OCI-LY1 (cell line): ENCODE results near the gene PKNOX1.
A peak's percentile ranks its signal among the peaks of the same experiment; 100 is the strongest.

Experiments
- H2AFZ ChIP-seq: fragments of 200-600 bp; sonication (generic), shearing (Covaris generic); 2 replicates; pipeline ENCODE4 v1.6.0; 2014; ENCODE audit warnings: antibody characterized with exemption, mild to moderate bottlenecking, low read length
- H3F3A ChIP-seq: fragments of 200-600 bp; sonication (generic), shearing (Covaris generic); 2 replicates; pipeline ENCODE4 v1.6.0; 2014; ENCODE audit warnings: mild to moderate bottlenecking, antibody characterized with exemption, low read length, moderate library complexity; ENCODE audit not compliant: insufficient read depth
- H3K27ac ChIP-seq: fragments of 200-600 bp; sonication (generic); 2 replicates; pipeline ENCODE4 v1.5.1; 2014; ENCODE audit warnings: low read length, mixed run types, mild to moderate bottlenecking, low read depth; ENCODE audit not compliant: poor library complexity, severe bottlenecking
- H3K27me3 ChIP-seq: fragments of 200-600 bp; sonication (generic); 2 replicates; pipeline ENCODE4 v1.6.0; 2014; ENCODE audit warnings: antibody characterized with exemption, mild to moderate bottlenecking, low read length, moderate library complexity; ENCODE audit not compliant: insufficient read depth
- H3K36me3 ChIP-seq: fragments of 200-600 bp; sonication (generic); 2 replicates; pipeline ENCODE4 v1.6.1; 2014; ENCODE audit warnings: mild to moderate bottlenecking, antibody characterized with exemption, low read length, moderate library complexity, mixed read lengths; ENCODE audit not compliant: insufficient read depth
- H3K4me1 ChIP-seq: fragments of 200-600 bp; sonication (generic); 2 replicates; pipeline ENCODE4 v1.5.1; 2014; ENCODE audit warnings: mild to moderate bottlenecking, low read length, moderate library complexity; ENCODE audit not compliant: insufficient read depth, severe bottlenecking
- H3K4me2 ChIP-seq: fragments of 200-600 bp; sonication (generic), shearing (Covaris generic); 2 replicates; pipeline ENCODE4 v1.6.1; 2014; ENCODE audit warnings: low read length
- H3K4me3 ChIP-seq: fragments of 200-600 bp; sonication (generic); 2 replicates; pipeline ENCODE4 v1.5.1; 2014; ENCODE audit warnings: low read length, low read depth, mild to moderate bottlenecking, mixed read lengths; ENCODE audit not compliant: poor library complexity, severe bottlenecking
- H3K79me2 ChIP-seq: fragments of 200-600 bp; shearing (Covaris generic); 2 replicates; pipeline ENCODE4 v1.6.1; 2016; ENCODE audit warnings: mixed run types, low read length, mixed read lengths; ENCODE audit not compliant: insufficient read depth
- H3K9ac ChIP-seq: fragments of 200-600 bp; sonication (generic), shearing (Covaris generic); 2 replicates; pipeline ENCODE4 v1.6.1; 2014; ENCODE audit warnings: mild to moderate bottlenecking, low read length, mixed read lengths
- H3K9me2 ChIP-seq: fragments of 200-600 bp; sonication (generic), shearing (Covaris generic); 2 replicates; pipeline ENCODE4 v1.6.1; 2014; ENCODE audit warnings: low read depth, mild to moderate bottlenecking, low read length, mixed read lengths
- H3K9me3 ChIP-seq: fragments of 200-600 bp; shearing (Covaris generic); 2 replicates; pipeline ENCODE4 v1.6.1; 2014; ENCODE audit warnings: low read length, mixed read lengths
- H4K20me1 ChIP-seq: fragments of 200-600 bp; sonication (generic), shearing (Covaris generic); 2 replicates; pipeline ENCODE4 v1.6.0; 2016; ENCODE audit warnings: mild to moderate bottlenecking, low read length; ENCODE audit not compliant: insufficient read depth
- EZH2 ChIP-seq: fragments of 200-600 bp; sonication (generic), shearing (Covaris generic); IDR thresholded peaks from 2 replicates; pipeline ENCODE4 v1.8.0; 2017; ENCODE audit warnings: borderline replicate concordance, mixed run types, mild to moderate bottlenecking, antibody characterized with exemption, low read length, moderate library complexity, mixed read lengths
- TF ChIP-seq, protein P1 (sequence below): fragments of 200-600 bp; sonication (generic), shearing (Covaris generic); IDR thresholded peaks from 2 replicates; pipeline ENCODE4 v1.5.1; 2017; ENCODE audit warnings: mild to moderate bottlenecking, antibody characterized with exemption, low read length, moderate library complexity, mixed read lengths

Gene PKNOX1

DNA sequence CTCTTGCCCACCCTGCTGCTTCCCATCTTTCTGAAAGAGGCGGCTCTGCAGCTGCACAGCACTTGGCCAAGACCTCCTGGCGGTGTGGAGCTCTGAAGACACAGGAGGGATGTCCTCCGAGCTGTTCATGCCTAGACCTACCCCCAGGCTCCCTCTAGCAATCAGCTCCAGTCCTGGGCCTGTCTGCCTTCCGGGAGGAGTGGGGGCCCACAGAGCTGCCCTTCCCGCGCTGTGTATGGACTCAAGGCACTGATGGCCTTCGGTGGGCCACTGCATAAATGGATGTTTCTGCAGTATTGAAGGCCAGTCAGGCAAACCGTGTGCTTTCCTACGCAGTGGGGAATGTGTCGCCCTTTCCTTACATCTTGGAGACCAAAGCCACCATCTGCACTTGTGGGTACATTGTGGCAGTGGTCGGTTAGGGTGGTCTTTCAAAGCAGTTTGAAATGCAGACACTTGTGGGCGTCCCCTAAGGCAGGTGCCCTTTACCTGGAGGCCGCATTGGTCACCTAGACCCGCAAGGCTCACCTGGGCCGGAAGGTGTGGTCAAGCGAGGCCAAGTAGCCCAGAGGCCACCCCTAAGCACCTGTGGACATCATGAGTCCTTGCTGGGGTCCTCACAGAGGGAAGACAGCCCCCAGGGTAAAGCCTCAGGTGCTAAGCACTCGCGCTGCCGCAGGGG is 912 bp upstream of the PKNOX1 start:
- H3K9ac ChIP-seq, result peak overlapping the region; percentile 75
- H3K9me2 ChIP-seq, result no peaks in the 10 kb centered on the region
- no peaks in the 10 kb centered on the region for H3K27me3 ChIP-seq
- TF ChIP-seq, protein P1, sequence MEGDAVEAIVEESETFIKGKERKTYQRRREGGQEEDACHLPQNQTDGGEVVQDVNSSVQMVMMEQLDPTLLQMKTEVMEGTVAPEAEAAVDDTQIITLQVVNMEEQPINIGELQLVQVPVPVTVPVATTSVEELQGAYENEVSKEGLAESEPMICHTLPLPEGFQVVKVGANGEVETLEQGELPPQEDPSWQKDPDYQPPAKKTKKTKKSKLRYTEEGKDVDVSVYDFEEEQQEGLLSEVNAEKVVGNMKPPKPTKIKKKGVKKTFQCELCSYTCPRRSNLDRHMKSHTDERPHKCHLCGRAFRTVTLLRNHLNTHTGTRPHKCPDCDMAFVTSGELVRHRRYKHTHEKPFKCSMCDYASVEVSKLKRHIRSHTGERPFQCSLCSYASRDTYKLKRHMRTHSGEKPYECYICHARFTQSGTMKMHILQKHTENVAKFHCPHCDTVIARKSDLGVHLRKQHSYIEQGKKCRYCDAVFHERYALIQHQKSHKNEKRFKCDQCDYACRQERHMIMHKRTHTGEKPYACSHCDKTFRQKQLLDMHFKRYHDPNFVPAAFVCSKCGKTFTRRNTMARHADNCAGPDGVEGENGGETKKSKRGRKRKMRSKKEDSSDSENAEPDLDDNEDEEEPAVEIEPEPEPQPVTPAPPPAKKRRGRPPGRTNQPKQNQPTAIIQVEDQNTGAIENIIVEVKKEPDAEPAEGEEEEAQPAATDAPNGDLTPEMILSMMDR, result peak; percentile 11; the same call in 1 of the 2 replicates
- no peak for TF ChIP-seq EZH2
- H3K4me2 ChIP-seq, result peak overlapping the region; percentile 90
- H3K4me3 ChIP-seq, result peak overlapping the region; percentile 60
- H3K4me1 ChIP-seq, result peaks cover 33% of the 10 kb centered on the region
- peaks cover 26% of the 10 kb centered on the region for H3K79me2 ChIP-seq
- H3K9me3 ChIP-seq, result no peaks in the 10 kb centered on the region
- no peaks in the 10 kb centered on the region for H4K20me1 ChIP-seq
- H2AFZ ChIP-seq, result peak overlapping the region; percentile 42; the same call in 1 of the 2 replicates
- H3F3A ChIP-seq, result no peaks in the 10 kb centered on the region
- peaks cover 13% of the 10 kb centered on the region; the same call in 1 of the 2 replicates for H3K36me3 ChIP-seq
- H3K27ac ChIP-seq, result peak overlapping the region; percentile 69

DNA sequence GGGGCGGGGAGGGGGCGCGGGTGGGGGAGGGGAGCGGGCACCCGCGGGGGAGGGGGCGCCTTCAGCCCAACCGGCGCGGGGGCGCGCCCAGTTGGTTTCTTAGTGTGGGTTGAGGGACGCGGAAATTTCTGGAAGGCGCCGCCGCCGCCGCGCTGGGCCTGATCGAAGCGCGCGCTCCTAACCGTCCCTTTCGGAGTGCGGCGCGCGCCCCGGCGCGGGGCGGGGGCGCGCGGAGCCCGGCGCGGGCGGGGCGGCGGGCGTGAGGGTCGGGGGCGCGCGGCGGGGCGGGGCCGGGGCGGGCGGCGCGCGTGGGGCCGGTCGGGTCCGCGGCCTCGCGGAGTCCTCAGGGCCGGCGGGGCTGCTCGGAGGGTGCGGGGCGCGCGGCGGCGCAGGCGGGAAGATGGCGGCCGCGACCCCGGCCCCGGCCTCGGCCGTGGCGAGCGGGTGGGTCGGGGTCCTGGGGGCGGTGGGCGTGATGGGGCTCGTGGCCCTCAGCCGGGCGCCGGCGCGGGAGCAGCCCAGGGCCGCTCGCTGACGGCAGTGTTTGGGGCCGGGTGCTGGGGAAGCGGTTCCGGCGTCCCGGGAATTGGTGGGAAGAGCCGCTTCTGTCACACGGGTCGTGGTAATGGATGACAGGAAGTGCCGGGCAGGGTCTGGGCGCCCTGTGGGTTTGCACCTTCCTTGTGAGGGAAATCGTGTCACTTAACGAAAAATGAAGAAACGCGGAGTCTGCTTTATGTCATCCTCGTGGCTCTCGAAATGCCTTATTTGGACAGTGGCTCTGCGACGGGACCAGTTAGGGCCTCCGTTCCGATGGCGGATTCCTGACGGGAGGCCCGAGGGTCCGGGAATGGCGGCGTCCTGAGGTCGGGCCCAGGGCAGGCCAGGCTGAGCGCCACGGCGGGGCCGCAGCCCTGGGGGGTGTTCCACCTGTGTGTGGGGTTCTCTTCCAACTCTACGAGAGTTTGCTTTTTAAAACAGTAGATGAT is 764 bp downstream of the PKNOX1 start:
- no peak for TF ChIP-seq EZH2
- TF ChIP-seq, protein P1, result no peak
- Histone ChIP-seq H4K20me1 (no peaks in the 10 kb centered on the region), H3K4me2 (peak overlapping the region; percentile 78), H3K4me3 (peak overlapping the region; percentile 100), H3K36me3 (peaks cover 21% of the 10 kb centered on the region), H3K9me2 (no peaks in the 10 kb centered on the region), H3K4me1 (peaks cover 36% of the 10 kb centered on the region), H2AFZ (no peak overlapping the region), H3K27ac (peak overlapping the region; percentile 84), H3K27me3 (no peaks in the 10 kb centered on the region), H3K9ac (peak overlapping the region; percentile 100), H3K9me3 (no peaks in the 10 kb centered on the region), H3K79me2 (peaks cover 26% of the 10 kb centered on the region), H3F3A (no peaks in the 10 kb centered on the region)

DNA sequence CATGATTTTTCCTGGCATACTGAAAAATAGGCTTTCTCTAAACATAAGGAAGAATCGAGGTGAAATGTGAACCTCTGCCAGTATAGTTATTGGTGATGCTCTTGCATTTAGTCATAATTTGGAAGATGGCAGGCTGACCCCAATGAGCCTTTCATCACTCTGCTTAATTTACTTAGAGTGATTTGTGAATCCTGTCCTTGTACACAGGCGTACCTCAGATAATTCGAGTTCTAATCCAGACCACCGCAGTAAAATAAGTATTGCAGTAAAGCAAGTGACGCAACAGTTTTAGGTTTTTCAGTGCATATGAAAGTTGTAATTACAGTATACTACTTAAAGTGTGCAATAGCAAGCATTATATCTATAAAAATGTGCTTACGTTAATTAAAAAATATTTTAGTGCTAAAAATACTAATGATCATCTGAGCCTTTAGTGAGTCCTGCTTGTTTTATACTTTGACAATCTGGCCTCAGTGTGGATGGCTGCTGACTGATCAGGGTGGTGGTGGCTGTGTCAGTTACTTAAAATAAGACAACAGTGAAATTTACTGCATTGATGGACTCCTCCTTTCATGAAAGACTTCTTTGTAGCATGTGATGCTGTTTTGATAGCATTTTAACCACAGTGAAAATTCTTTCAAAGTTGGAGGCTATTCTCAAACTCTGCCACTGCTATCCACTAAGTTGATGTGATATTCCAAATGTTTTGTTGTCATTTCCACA is 1.7 kb downstream of the PKNOX1 start:
- H3K79me2 ChIP-seq, result peaks cover 34% of the 10 kb centered on the region
- no peaks in the 10 kb centered on the region for H3K9me2 ChIP-seq
- H3K36me3 ChIP-seq, result peaks cover 21% of the 10 kb centered on the region
- TF ChIP-seq, protein P1, result no peak
- no peak for TF ChIP-seq EZH2
- no peaks in the 10 kb centered on the region for H3K27me3 ChIP-seq
- H4K20me1 ChIP-seq, result no peaks in the 10 kb centered on the region
- no peaks in the 10 kb centered on the region for H3F3A ChIP-seq
- peak overlapping the region; percentile 100 for H3K9ac ChIP-seq
- H3K4me1 ChIP-seq, result peaks cover 45% of the 10 kb centered on the region
- peak overlapping the region; percentile 100 for H3K4me3 ChIP-seq
- peak overlapping the region; percentile 84 for H3K27ac ChIP-seq
- H2AFZ ChIP-seq, result no peak overlapping the region
- no peaks in the 10 kb centered on the region for H3K9me3 ChIP-seq
- H3K4me2 ChIP-seq, result peak overlapping the region; percentile 78
